Measurements from ENCODE around the gene ZNF839.
A peak's percentile ranks its signal among the peaks of the same experiment; 100 is the strongest.

ZNF839 gene

GRCh38 chr14:102363182-102363943, 43.8 kb downstream of the ZNF839 start:
- no peaks in the 10 kb centered on the region for H3K9me3 ChIP-seq (replicated peaks; ENCODE audit: low read length)
- peak overlapping the region; percentile 83 for H3K4me3 ChIP-seq (ENCODE audit: low read length)
- H3K4me1 ChIP-seq (ENCODE audit: control insufficient read depth, insufficient read depth, low read length) = peaks cover 16% of the 10 kb centered on the region
- H3K36me3 ChIP-seq (ENCODE audit: insufficient read depth, low read length) = no peaks in the 10 kb centered on the region
- peak overlapping the region; percentile 95 for H3K9ac ChIP-seq (ENCODE audit: low read depth, low read length)
- peak overlapping the region; percentile 98 for H3K4me2 ChIP-seq (ENCODE audit: low read length)
- no peaks in the 10 kb centered on the region for H3K27me3 ChIP-seq (ENCODE audit: control insufficient read depth, insufficient read depth, low read length)

- H3K27me3 ChIP-seq (ENCODE audit: control insufficient read depth, insufficient read depth, low read length) = no peaks in the 10 kb centered on the region
- H3K4me3 ChIP-seq (ENCODE audit: low read length) = no peak overlapping the region
- H3K9ac ChIP-seq (ENCODE audit: low read depth, low read length) = no peak overlapping the region
- no peaks in the 10 kb centered on the region for H3K4me1 ChIP-seq (ENCODE audit: control insufficient read depth, insufficient read depth, low read length)
- no peaks in the 10 kb centered on the region for H3K9me3 ChIP-seq (replicated peaks; ENCODE audit: low read length)
- no peak overlapping the region for H3K4me2 ChIP-seq (ENCODE audit: low read length)
- H3K36me3 ChIP-seq (ENCODE audit: insufficient read depth, low read length) = peaks cover 2% of the 10 kb centered on the region
These were observed 50.8 kb downstream of the ZNF839 start for GRCh38 chr14:102370305-102370809.

GRCh38 chr14:102371361-102371760, 51.8 kb downstream of the ZNF839 start:
- Histone ChIP-seq H3K27me3 (ENCODE audit: control insufficient read depth, insufficient read depth, low read length) (no peaks in the 10 kb centered on the region), H3K4me2 (ENCODE audit: low read length) (no peak overlapping the region), H3K36me3 (ENCODE audit: insufficient read depth, low read length) (peaks cover 2% of the 10 kb centered on the region), H3K4me1 (ENCODE audit: control insufficient read depth, insufficient read depth, low read length) (no peaks in the 10 kb centered on the region), H3K4me3 (ENCODE audit: low read length) (no peak overlapping the region), H3K9ac (ENCODE audit: low read depth, low read length) (no peak overlapping the region), H3K9me3 (replicated peaks; ENCODE audit: low read length) (no peaks in the 10 kb centered on the region)

- Histone ChIP-seq H3K4me1 (ENCODE audit: control insufficient read depth, insufficient read depth, low read length) (no peaks in the 10 kb centered on the region), H3K36me3 (ENCODE audit: insufficient read depth, low read length) (peaks cover 13% of the 10 kb centered on the region), H3K9me3 (replicated peaks; ENCODE audit: low read length) (no peaks in the 10 kb centered on the region), H3K4me3 (ENCODE audit: low read length) (no peak overlapping the region), H3K4me2 (ENCODE audit: low read length) (no peak overlapping the region), H3K27me3 (ENCODE audit: control insufficient read depth, insufficient read depth, low read length) (no peaks in the 10 kb centered on the region), H3K9ac (ENCODE audit: low read depth, low read length) (no peak overlapping the region)
These were observed 53.6 kb downstream of the ZNF839 start for GRCh38 chr14:102373110-102373509.

GRCh38 chr14:102374264-102374663, 54.7 kb downstream of the ZNF839 start:
- Histone ChIP-seq H3K27me3 (ENCODE audit: control insufficient read depth, insufficient read depth, low read length) (no peaks in the 10 kb centered on the region), H3K9me3 (replicated peaks; ENCODE audit: low read length) (no peaks in the 10 kb centered on the region), H3K4me2 (ENCODE audit: low read length) (no peak overlapping the region), H3K4me1 (ENCODE audit: control insufficient read depth, insufficient read depth, low read length) (no peaks in the 10 kb centered on the region), H3K4me3 (ENCODE audit: low read length) (no peak overlapping the region), H3K9ac (ENCODE audit: low read depth, low read length) (no peak overlapping the region), H3K36me3 (ENCODE audit: insufficient read depth, low read length) (peaks cover 18% of the 10 kb centered on the region)

GRCh38 chr14:102375119-102375518, 55.6 kb downstream of the ZNF839 start:
- no peak overlapping the region for H3K4me2 ChIP-seq (ENCODE audit: low read length)
- H3K4me1 ChIP-seq (ENCODE audit: control insufficient read depth, insufficient read depth, low read length) = no peaks in the 10 kb centered on the region
- H3K9ac ChIP-seq (ENCODE audit: low read depth, low read length) = no peak overlapping the region
- no peaks in the 10 kb centered on the region for H3K9me3 ChIP-seq (replicated peaks; ENCODE audit: low read length)
- no peak overlapping the region for H3K4me3 ChIP-seq (ENCODE audit: low read length)
- H3K27me3 ChIP-seq (ENCODE audit: control insufficient read depth, insufficient read depth, low read length) = no peaks in the 10 kb centered on the region
- H3K36me3 ChIP-seq (ENCODE audit: insufficient read depth, low read length) = peaks cover 18% of the 10 kb centered on the region

- peaks cover 20% of the 10 kb centered on the region for H3K36me3 ChIP-seq (ENCODE audit: insufficient read depth, low read length)
- no peak overlapping the region for H3K4me2 ChIP-seq (ENCODE audit: low read length)
- no peaks in the 10 kb centered on the region for H3K4me1 ChIP-seq (ENCODE audit: control insufficient read depth, insufficient read depth, low read length)
These were observed 58.1 kb downstream of the ZNF839 start for GRCh38 chr14:102377696-102378095.

GRCh38 chr14:102378830-102379229, 59.3 kb downstream of the ZNF839 start:
- Histone ChIP-seq H3K4me3 (ENCODE audit: low read length) (no peak overlapping the region), H3K4me2 (ENCODE audit: low read length) (no peak overlapping the region), H3K27me3 (ENCODE audit: control insufficient read depth, insufficient read depth, low read length) (no peaks in the 10 kb centered on the region), H3K4me1 (ENCODE audit: control insufficient read depth, insufficient read depth, low read length) (no peaks in the 10 kb centered on the region), H3K9me3 (replicated peaks; ENCODE audit: low read length) (no peaks in the 10 kb centered on the region), H3K36me3 (ENCODE audit: insufficient read depth, low read length) (peaks cover 20% of the 10 kb centered on the region), H3K9ac (ENCODE audit: low read depth, low read length) (no peak overlapping the region)

More at GRCh38 chr14:102377696-102378095, 58.1 kb downstream of the ZNF839 start:
- H3K4me3 ChIP-seq (ENCODE audit: low read length) = no peak overlapping the region
- H3K27me3 ChIP-seq (ENCODE audit: control insufficient read depth, insufficient read depth, low read length) = no peaks in the 10 kb centered on the region
- no peak overlapping the region for H3K9ac ChIP-seq (ENCODE audit: low read depth, low read length)
- H3K9me3 ChIP-seq (replicated peaks; ENCODE audit: low read length) = no peaks in the 10 kb centered on the region

- peaks cover 7% of the 10 kb centered on the region for H3K36me3 ChIP-seq (ENCODE audit: insufficient read depth, low read length)
- H3K4me3 ChIP-seq (ENCODE audit: low read length) = no peak overlapping the region
- H3K4me1 ChIP-seq (ENCODE audit: control insufficient read depth, insufficient read depth, low read length) = no peaks in the 10 kb centered on the region
- no peaks in the 10 kb centered on the region for H3K27me3 ChIP-seq (ENCODE audit: control insufficient read depth, insufficient read depth, low read length)
- H3K4me2 ChIP-seq (ENCODE audit: low read length) = no peak overlapping the region
- H3K9ac ChIP-seq (ENCODE audit: low read depth, low read length) = no peak overlapping the region
- no peaks in the 10 kb centered on the region for H3K9me3 ChIP-seq (replicated peaks; ENCODE audit: low read length)
These were observed 67.5 kb downstream of the ZNF839 start for GRCh38 chr14:102387086-102387485.

- Histone ChIP-seq H3K36me3 (ENCODE audit: insufficient read depth, low read length) (peaks cover 7% of the 10 kb centered on the region), H3K9ac (ENCODE audit: low read depth, low read length) (no peak overlapping the region), H3K4me1 (ENCODE audit: control insufficient read depth, insufficient read depth, low read length) (no peaks in the 10 kb centered on the region), H3K4me2 (ENCODE audit: low read length) (no peak overlapping the region), H3K27me3 (ENCODE audit: control insufficient read depth, insufficient read depth, low read length) (no peaks in the 10 kb centered on the region), H3K9me3 (replicated peaks; ENCODE audit: low read length) (no peaks in the 10 kb centered on the region), H3K4me3 (ENCODE audit: low read length) (no peak overlapping the region)
These were observed 69.7 kb downstream of the ZNF839 start for GRCh38 chr14:102389246-102389645.

GRCh38 chr14:102390064-102390855, 70.7 kb downstream of the ZNF839 start:
- peaks cover 7% of the 10 kb centered on the region for H3K36me3 ChIP-seq (ENCODE audit: insufficient read depth, low read length)
- H3K4me3 ChIP-seq (ENCODE audit: low read length) = no peak overlapping the region
- H3K4me2 ChIP-seq (ENCODE audit: low read length) = no peak overlapping the region
- no peaks in the 10 kb centered on the region for H3K27me3 ChIP-seq (ENCODE audit: control insufficient read depth, insufficient read depth, low read length)
- H3K9ac ChIP-seq (ENCODE audit: low read depth, low read length) = no peak overlapping the region
- H3K4me1 ChIP-seq (ENCODE audit: control insufficient read depth, insufficient read depth, low read length) = no peaks in the 10 kb centered on the region
- no peaks in the 10 kb centered on the region for H3K9me3 ChIP-seq (replicated peaks; ENCODE audit: low read length)
